ENCODE measurements around the gene TMC1. TPM values are rescaled to one million over a fixed set of nuclear protein-coding genes. Genes with fewer than 3 reads are reported as not detected.
A peak's percentile ranks its signal among the peaks of the same experiment; 100 is the strongest.
"Not testable (repeated sequence)": the region's sequence is repeated elsewhere in the genome, so short reads cannot be mapped to it uniquely, and the experiment has no call there.

TMC1 gene
- total and polyA plus RNA-seq, 8 donors, result 0.33 to 0.73 TPM; not detected in 6

- Histone ChIP-seq H3K27me3 (no peaks in the 10 kb centered on the region), H3K36me3 (no peaks in the 10 kb centered on the region), H3K4me3 (no peak overlapping the region), H3K27ac (no peak overlapping the region), H3K4me1 (peaks cover 0 to 5% (median 2%) of the 10 kb centered on the region in 4 donors), H3K9me3 (no peaks in the 10 kb centered on the region)
- intact Hi-C loops (cut with DNase I; ENCODE audit: low total_unique reads), result no loop called here
- no peak for TF ChIP-seq POLR2AphosphoS5 (IDR thresholded peaks at IDR 0.05)
- no peak for TF ChIP-seq POLR2A (IDR thresholded peaks at IDR 0.05)
- no peak for TF ChIP-seq EP300 (IDR thresholded peaks at IDR 0.05)
- no peak for TF ChIP-seq CTCF (IDR thresholded peaks at IDR 0.05)
- WGBS, 5 donors, result 71 to 73% (median 71%) methylated on average over 3 of the region's 3 CpGs
- DNase-seq, result peak in 1 of 2 donors; percentile 62
Observed at GRCh38 chr9:72485821-72486593, 35.4 kb upstream of the TMC1 start.

- Histone ChIP-seq H3K9me3 (no peaks in the 10 kb centered on the region), H3K27me3 (no peaks in the 10 kb centered on the region), H3K36me3 (no peaks in the 10 kb centered on the region), H3K4me1 (no peaks in the 10 kb centered on the region), H3K4me3 (no peak overlapping the region), H3K27ac (no peak overlapping the region)
- intact Hi-C loops (cut with DNase I; ENCODE audit: low total_unique reads), result no loop called here
- DNase-seq, result no peak
- 50 to 78% (median 60%) methylated on average over 1 of the region's 1 CpG for WGBS, 5 donors
- TF ChIP-seq POLR2A (IDR thresholded peaks at IDR 0.05) (no peak), CTCF (IDR thresholded peaks at IDR 0.05) (no peak), EP300 (IDR thresholded peaks at IDR 0.05) (no peak), POLR2AphosphoS5 (IDR thresholded peaks at IDR 0.05) (no peak)
Observed at GRCh38 chr9:72486594-72486955, 34.8 kb upstream of the TMC1 start.

DNA sequence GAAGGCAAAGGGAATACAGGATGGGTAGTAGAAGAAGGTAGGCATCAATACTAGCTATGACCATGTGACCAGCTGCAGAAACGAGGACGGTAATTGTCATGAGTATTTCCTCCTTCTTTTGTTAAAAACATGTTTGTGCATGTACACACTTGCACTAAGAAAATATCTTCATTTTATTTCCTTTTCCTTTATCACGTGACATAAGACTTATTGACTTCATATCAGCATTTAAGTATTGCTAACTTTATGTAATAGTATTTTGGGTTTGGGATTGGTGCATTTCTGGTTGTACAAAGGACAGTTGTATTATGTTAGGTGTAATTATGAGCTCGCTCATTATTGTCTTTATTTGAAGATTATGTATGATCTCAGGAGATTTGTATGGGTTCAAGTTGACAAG lies 33.7 kb upstream of the TMC1 start:
- H3K36me3 ChIP-seq; intact Hi-C loops (cut with DNase I; ENCODE audit: low total_unique reads); H3K4me3 ChIP-seq; H3K27me3 ChIP-seq; H3K4me1 ChIP-seq; H3K9me3 ChIP-seq; H3K27ac ChIP-seq; DNase-seq: not testable (repeated sequence)
- 58 to 68% (median 65%) methylated on average over 4 of the region's 4 CpGs for WGBS, 5 donors

- Histone ChIP-seq H3K9me3 (no peaks in the 10 kb centered on the region), H3K36me3 (no peaks in the 10 kb centered on the region), H3K4me3 (no peak overlapping the region), H3K27me3 (no peaks in the 10 kb centered on the region), H3K4me1 (no peaks in the 10 kb centered on the region), H3K27ac (no peak overlapping the region)
- 88 to 100% (median 100%) methylated on average over 1 of the region's 1 CpG for WGBS, 5 donors
- TF ChIP-seq POLR2AphosphoS5 (IDR thresholded peaks at IDR 0.05), result no peak
- no peak for TF ChIP-seq POLR2A (IDR thresholded peaks at IDR 0.05)
- TF ChIP-seq EP300 (IDR thresholded peaks at IDR 0.05), result no peak
- no peak for TF ChIP-seq CTCF (IDR thresholded peaks at IDR 0.05)
- DNase-seq, result no peak
- intact Hi-C loops (cut with DNase I; ENCODE audit: low total_unique reads), result no loop called here
Observed at GRCh38 chr9:72489986-72490385, 31.4 kb upstream of the TMC1 start.

GRCh38 chr9:72491242-72491641 lies 30.2 kb upstream of the TMC1 start:
- no peaks in the 10 kb centered on the region for H3K27me3 ChIP-seq
- H3K4me1 ChIP-seq, result no peaks in the 10 kb centered on the region
- 91 to 98% (median 95%) methylated on average over 2 of the region's 2 CpGs for WGBS, 5 donors
- no peaks in the 10 kb centered on the region for H3K9me3 ChIP-seq
- no peak overlapping the region for H3K4me3 ChIP-seq
- no peak for DNase-seq
- H3K36me3 ChIP-seq, result no peaks in the 10 kb centered on the region
- intact Hi-C loops (cut with DNase I; ENCODE audit: low total_unique reads), result no loop called here
- no peak overlapping the region for H3K27ac ChIP-seq
- TF ChIP-seq POLR2AphosphoS5 (IDR thresholded peaks at IDR 0.05) (no peak), EP300 (IDR thresholded peaks at IDR 0.05) (no peak), CTCF (IDR thresholded peaks at IDR 0.05) (no peak), POLR2A (IDR thresholded peaks at IDR 0.05) (no peak)

Data from stomach (tissue), 9 donors.